GM12891 (cell line): ENCODE data around the gene NEMP2.

Experiments used
- DNase-seq: peaks from one replicate; pipeline ENCODE4 v3.0.0; 2011; ENCODE audit warnings: low spot score; ENCODE audit not compliant: insufficient read length
- FAIRE-seq: peaks from 2 replicates; lab custom pipeline; 2011; peaks lifted over from hg19 to GRCh38; lab: Jason Lieb, UNC
- PAX5 ChIP-seq: IDR thresholded peaks from 2 replicates; pipeline ENCODE4 v1.6.1; 2011; ENCODE audit warnings: low read length, moderate library complexity, mild to moderate bottlenecking; ENCODE audit not compliant: insufficient read depth, severe bottlenecking
- POLR2A ChIP-seq: IDR thresholded peaks from 2 replicates; pipeline ENCODE4 v1.6.1; 2011; ENCODE audit warnings: low read depth, low read length, control low read depth
- POLR2AphosphoS5 ChIP-seq: IDR thresholded peaks from 2 replicates; pipeline ENCODE4 v1.6.1; 2011; ENCODE audit warnings: low read depth, low read length, control low read depth
- POU2F2 ChIP-seq: IDR thresholded peaks from 2 replicates; pipeline ENCODE4 v1.6.1; 2011; ENCODE audit warnings: low read depth, mild to moderate bottlenecking, control low read depth, low read length, moderate library complexity
- SPI1 ChIP-seq: IDR thresholded peaks from 2 replicates; pipeline ENCODE4 v1.6.1; 2011; ENCODE audit warnings: low read depth, low read length, control low read depth
- TAF1 ChIP-seq: IDR thresholded peaks from 2 replicates; pipeline ENCODE4 v1.6.1; 2011; ENCODE audit warnings: low read depth, low read length, control low read depth

NEMP2 gene

GRCh38 chr2:190561094-190561493 lies 26.6 kb upstream of the NEMP2 start:
- no peak for DNase-seq
- FAIRE-seq, result no peak
- TF ChIP-seq SPI1, result no peak
- no peak for TF ChIP-seq POLR2A
- TF ChIP-seq POU2F2, result no peak
- no peak for TF ChIP-seq POLR2AphosphoS5
- TF ChIP-seq TAF1, result no peak

GRCh38 chr2:190554357-190555006 lies 20.0 kb upstream of the NEMP2 start:
- DNase-seq, result no peak
- no peak for FAIRE-seq
- TF ChIP-seq PAX5, result no peak
- no peak for TF ChIP-seq POLR2A
- TF ChIP-seq SPI1, result no peak
- TF ChIP-seq POLR2AphosphoS5, result no peak
- no peak for TF ChIP-seq TAF1
- TF ChIP-seq POU2F2, result no peak

DNA sequence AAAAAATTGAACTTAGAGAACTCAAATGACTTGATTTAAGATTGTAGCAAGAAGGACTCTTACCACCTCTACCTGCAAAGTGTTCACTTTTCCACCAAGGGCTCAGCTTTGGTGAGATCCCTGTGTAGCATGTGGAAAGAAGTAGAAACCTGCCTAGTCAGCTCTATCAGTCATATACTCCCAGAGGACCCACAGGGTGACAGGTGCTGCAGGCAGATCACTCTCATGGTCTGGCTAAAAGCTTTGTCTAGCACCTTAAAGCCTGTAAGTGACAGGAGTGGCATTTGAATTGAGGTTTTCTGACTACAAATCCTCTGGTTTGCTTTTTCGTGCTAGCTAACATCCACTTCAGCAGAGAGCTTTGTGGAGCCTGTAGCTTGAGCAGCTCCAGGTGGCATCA lies 18.7 kb upstream of the NEMP2 start:
- no peak for TF ChIP-seq SPI1
- TF ChIP-seq POU2F2, result no peak
- no peak for TF ChIP-seq PAX5
- DNase-seq (no peak), FAIRE-seq (no peak)

DNA sequence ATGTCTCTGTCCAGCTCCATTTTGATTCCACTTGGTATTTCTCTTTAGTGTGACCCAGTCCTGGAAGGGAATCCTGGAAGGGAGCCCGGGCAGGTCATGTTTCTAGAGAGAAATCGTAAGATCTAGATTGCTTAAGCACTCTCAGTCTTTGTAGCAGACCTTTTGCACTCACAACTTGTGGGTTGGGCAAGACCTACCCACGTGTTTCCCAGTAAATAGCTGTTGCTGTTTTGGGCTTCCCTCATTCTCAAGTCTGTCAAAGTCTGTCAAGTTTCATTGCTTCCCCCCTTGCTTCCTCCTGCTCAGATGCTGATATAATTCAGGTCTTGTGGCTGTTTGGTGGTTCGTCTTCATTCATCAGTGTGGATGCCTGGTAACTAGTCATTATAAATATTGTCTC lies 17.4 kb upstream of the NEMP2 start:
- TF ChIP-seq TAF1, result no peak
- no peak for TF ChIP-seq POU2F2
- no peak for TF ChIP-seq PAX5
- TF ChIP-seq SPI1, result no peak
- no peak for TF ChIP-seq POLR2AphosphoS5
- TF ChIP-seq POLR2A, result no peak
- DNase-seq (no peak), FAIRE-seq (no peak)

GRCh38 chr2:190550137-190550536 lies 15.6 kb upstream of the NEMP2 start:
- no peak for FAIRE-seq
- TF ChIP-seq POLR2AphosphoS5 (no peak), PAX5 (no peak), POLR2A (no peak), TAF1 (no peak), POU2F2 (no peak), SPI1 (no peak)
- no peak for DNase-seq

- DNase-seq (no peak), FAIRE-seq (no peak)
- TF ChIP-seq POU2F2 (no peak), TAF1 (no peak), POLR2A (no peak), PAX5 (no peak), POLR2AphosphoS5 (no peak), SPI1 (no peak)
These were observed 13.4 kb upstream of the NEMP2 start for GRCh38 chr2:190547886-190548285.

GRCh38 chr2:190546734-190547133 lies 12.2 kb upstream of the NEMP2 start:
- no peak for FAIRE-seq
- TF ChIP-seq POLR2A, result no peak
- no peak for TF ChIP-seq POLR2AphosphoS5
- TF ChIP-seq SPI1, result no peak
- no peak for TF ChIP-seq POU2F2
- TF ChIP-seq PAX5, result no peak
- no peak for TF ChIP-seq TAF1

DNA sequence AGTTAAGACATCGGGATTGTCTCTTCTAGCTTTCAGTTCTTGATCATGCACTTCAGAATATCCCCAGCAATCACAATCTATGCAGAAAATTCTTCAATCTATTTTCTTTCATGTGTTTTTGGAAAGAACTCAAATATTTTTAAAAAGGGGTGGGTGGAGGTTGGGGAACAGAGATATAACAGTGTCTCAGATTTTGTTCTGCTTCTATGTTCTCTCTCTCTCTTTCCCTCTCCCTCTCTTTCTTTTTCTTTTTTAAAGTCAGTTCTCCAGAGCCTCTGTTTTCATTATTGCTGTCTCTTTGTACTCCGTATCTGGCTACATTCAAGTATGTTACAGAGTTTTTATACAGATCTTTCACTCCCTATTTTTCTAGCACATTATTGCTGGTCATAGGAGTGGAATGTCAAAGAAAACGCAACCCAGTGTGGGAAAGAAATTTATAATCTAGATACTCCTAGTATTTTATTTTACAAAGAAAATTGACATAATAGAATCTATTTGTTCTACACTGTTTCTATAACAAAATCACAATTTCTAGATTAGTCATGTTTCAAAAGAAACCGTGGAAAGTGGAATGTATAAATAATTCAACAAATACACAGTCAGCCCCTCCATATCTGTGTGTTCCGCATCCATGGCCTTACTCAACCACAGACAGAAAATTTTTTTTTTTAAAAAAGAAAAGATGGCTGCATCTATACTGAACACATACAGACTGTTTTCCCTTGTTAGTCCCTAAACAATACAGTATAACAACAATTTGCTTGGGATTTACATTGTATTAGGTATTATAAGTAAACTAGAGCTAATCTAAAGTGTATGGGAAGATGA lies 11.2 kb upstream of the NEMP2 start:
- TF ChIP-seq POLR2A, result no peak
- no peak for TF ChIP-seq TAF1
- TF ChIP-seq PAX5, result no peak
- TF ChIP-seq SPI1, result no peak
- no peak for TF ChIP-seq POLR2AphosphoS5
- TF ChIP-seq POU2F2, result no peak
- FAIRE-seq, result no peak
- DNase-seq, result no peak

More at GRCh38 chr2:190546734-190547133, 12.2 kb upstream of the NEMP2 start:
- DNase-seq, result no peak

DNA sequence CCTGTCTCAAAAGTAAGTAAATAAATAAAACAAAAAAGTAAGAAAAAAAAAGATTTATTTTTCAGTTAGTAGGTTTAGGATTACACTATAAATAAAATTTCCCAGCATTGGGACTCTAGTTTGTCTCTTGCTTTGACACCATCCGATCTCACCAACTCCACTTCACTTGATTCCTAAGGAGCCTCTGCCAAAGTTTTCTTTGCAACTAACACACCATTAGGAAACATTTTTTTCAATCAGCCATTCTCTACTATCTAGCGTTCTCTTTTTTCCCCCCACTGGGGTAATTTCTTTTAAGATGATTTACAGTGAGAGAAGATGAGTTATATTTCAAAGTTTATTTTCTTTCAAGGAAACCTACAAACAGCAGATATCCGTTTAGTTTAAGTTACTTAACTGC lies 10.6 kb upstream of the NEMP2 start:
- DNase-seq (no peak), FAIRE-seq (no peak)
- no peak for TF ChIP-seq TAF1
- no peak for TF ChIP-seq SPI1
- TF ChIP-seq PAX5, result no peak
- no peak for TF ChIP-seq POU2F2
- TF ChIP-seq POLR2AphosphoS5, result no peak
- no peak for TF ChIP-seq POLR2A
